ENCODE measurements around the gene PPIG. TPM values are rescaled to one million over a fixed set of nuclear protein-coding genes. Genes with fewer than 3 reads are reported as not detected.
A peak's percentile ranks its signal among the peaks of the same experiment; 100 is the strongest.
"Not testable (repeated sequence)": the region's sequence is repeated elsewhere in the genome, so short reads cannot be mapped to it uniquely, and the experiment has no call there.

The PPIG gene
- total RNA-seq, 1 donor from 2014 or later = 59.9 TPM

DNA sequence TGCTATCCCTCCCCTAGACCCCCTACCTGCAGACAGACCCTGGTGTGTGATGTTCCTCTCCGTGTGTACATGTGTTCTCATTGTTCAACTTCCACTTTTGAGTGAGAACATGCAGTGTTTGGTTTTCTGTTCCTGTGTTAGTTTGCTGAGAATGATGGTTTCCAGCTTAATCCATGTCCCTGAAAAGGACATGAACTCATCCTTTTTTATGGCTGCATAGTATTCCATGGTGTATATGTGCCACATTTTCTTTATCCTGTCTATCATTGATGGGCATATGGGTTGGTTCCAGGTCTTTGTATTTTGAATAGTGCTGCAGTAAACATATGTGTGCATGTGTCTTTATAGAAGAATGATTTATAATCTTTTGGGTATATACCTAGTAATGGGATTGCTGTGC lies 31.8 kb downstream of the PPIG start:
- H3K27me3 Mint-ChIP-seq; H3K4me3 Mint-ChIP-seq; DNase-seq; intact Hi-C loops (cut with micrococcal nuclease); H3K4me1 Mint-ChIP-seq; H3K27ac Mint-ChIP-seq: not testable (repeated sequence)
- Mint-ChIP-seq H3K9me3 (peaks cover 20% of the 10 kb centered on the region), H3K36me3 (ENCODE audit: low read depth) (peaks cover 79% of the 10 kb centered on the region)

- H3K36me3 Mint-ChIP-seq (ENCODE audit: low read depth) = peaks cover 66% of the 10 kb centered on the region
- DNase-seq = no peak
- no peak overlapping the region for H3K27ac Mint-ChIP-seq
- no peak overlapping the region for H3K4me3 Mint-ChIP-seq
- H3K9me3 Mint-ChIP-seq = peaks cover 20% of the 10 kb centered on the region
- H3K4me1 Mint-ChIP-seq = peaks cover 7% of the 10 kb centered on the region
- H3K27me3 Mint-ChIP-seq = no peaks in the 10 kb centered on the region
- intact Hi-C loops (cut with micrococcal nuclease) = no loop called here
Observed at GRCh38 chr2:169619946-169620345, 35.8 kb downstream of the PPIG start.

- no peak for DNase-seq
- Mint-ChIP-seq H3K4me3 (no peak overlapping the region), H3K36me3 (ENCODE audit: low read depth) (peaks cover 62% of the 10 kb centered on the region), H3K9me3 (peaks cover 15% of the 10 kb centered on the region), H3K27me3 (no peaks in the 10 kb centered on the region), H3K4me1 (peaks cover 7% of the 10 kb centered on the region), H3K27ac (no peak overlapping the region)
- intact Hi-C loops (cut with micrococcal nuclease) = no loop called here
Observed at GRCh38 chr2:169620509-169620908, 36.4 kb downstream of the PPIG start.

- Mint-ChIP-seq H3K4me3 (no peak overlapping the region), H3K4me1 (peaks cover 7% of the 10 kb centered on the region), H3K27me3 (no peaks in the 10 kb centered on the region), H3K9me3 (no peaks in the 10 kb centered on the region), H3K36me3 (ENCODE audit: low read depth) (peaks cover 51% of the 10 kb centered on the region), H3K27ac (peak overlapping the region; percentile 3)
- intact Hi-C loops (cut with micrococcal nuclease) = no loop called here
- DNase-seq = no peak
Observed at GRCh38 chr2:169623235-169623634, 39.1 kb downstream of the PPIG start.

GRCh38 chr2:169625781-169626180 lies 41.6 kb downstream of the PPIG start:
- intact Hi-C loops (cut with micrococcal nuclease) = no loop called here
- H3K4me3 Mint-ChIP-seq = no peak overlapping the region
- peak overlapping the region; percentile 27 for H3K27ac Mint-ChIP-seq

DNA sequence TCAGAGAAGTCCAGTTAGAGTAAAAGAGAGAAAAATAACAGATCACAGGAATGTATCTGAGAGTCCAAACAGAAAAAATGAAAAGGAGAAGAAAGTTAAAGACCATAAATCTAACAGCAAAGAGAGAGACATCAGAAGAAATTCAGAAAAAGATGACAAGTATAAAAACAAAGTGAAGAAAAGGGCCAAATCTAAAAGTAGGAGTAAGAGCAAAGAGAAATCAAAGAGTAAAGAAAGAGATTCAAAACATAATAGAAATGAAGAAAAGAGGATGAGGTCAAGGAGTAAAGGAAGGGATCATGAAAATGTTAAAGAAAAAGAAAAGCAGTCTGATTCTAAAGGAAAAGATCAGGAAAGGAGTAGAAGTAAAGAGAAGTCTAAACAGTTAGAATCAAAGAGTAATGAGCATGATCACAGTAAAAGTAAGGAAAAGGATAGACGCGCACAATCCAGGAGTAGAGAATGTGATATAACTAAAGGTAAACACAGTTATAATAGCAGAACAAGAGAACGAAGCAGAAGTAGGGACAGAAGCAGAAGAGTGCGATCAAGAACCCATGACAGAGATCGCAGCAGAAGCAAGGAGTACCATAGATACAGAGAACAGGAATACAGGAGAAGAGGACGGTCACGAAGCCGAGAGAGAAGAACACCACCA lies 52.4 kb downstream of the PPIG start:
- Mint-ChIP-seq H3K27ac (no peak overlapping the region), H3K27me3 (no peaks in the 10 kb centered on the region), H3K36me3 (ENCODE audit: low read depth) (peaks cover 16% of the 10 kb centered on the region), H3K4me1 (no peaks in the 10 kb centered on the region), H3K4me3 (no peak overlapping the region), H3K9me3 (no peaks in the 10 kb centered on the region)
- no peak for DNase-seq
- intact Hi-C loops (cut with micrococcal nuclease) = no loop called here

More at GRCh38 chr2:169625781-169626180, 41.6 kb downstream of the PPIG start:
- Mint-ChIP-seq H3K36me3 (ENCODE audit: low read depth) (peaks cover 35% of the 10 kb centered on the region), H3K27me3 (no peaks in the 10 kb centered on the region), H3K4me1 (peaks cover 2% of the 10 kb centered on the region), H3K9me3 (no peaks in the 10 kb centered on the region)
- no peak for DNase-seq

DNA sequence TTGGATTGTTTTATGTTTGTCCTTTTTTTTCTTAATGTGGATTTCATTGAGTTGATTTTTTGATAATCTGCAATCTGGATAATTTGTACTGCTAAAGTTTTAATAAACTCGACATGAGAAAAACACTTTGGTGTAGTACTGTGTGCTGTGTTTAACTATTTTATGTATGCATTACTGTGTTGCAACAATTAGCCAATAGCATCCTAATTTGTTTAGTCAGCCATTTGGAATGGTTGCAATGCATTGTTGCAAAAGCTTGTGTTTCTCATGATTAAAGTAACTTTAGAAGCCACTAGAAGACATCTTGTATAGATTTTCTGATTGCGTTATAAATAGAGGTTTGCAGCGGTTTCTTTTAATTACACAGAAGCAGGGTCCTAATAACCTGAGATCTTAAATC lies 53.5 kb downstream of the PPIG start:
- no peaks in the 10 kb centered on the region for H3K27me3 Mint-ChIP-seq
- DNase-seq = no peak
- H3K36me3 Mint-ChIP-seq (ENCODE audit: low read depth) = peaks cover 12% of the 10 kb centered on the region
- H3K27ac Mint-ChIP-seq = no peak overlapping the region
- intact Hi-C loops (cut with micrococcal nuclease) = no loop called here
- no peaks in the 10 kb centered on the region for H3K4me1 Mint-ChIP-seq
- H3K4me3 Mint-ChIP-seq = no peak overlapping the region
- no peaks in the 10 kb centered on the region for H3K9me3 Mint-ChIP-seq

DNA sequence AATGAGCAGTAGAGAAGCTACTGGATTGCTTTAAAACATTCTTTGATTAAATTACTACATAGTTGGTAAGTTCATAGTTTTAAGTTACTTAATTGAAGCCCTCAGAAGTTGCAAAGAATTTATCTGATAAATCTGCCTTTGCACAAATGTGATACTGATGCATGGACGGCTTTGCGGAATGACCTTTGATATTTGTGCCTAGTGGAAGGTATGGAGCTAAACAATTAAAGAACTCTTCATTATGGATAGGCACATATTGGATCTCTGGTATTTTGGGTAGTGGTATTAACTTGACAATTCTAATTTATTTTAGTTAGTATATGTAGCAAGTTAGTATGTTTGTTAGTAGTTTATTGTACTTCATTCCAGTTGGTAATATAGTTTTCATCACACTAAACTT lies 56.0 kb downstream of the PPIG start:
- Mint-ChIP-seq H3K36me3 (ENCODE audit: low read depth) (peaks cover 4% of the 10 kb centered on the region), H3K4me1 (no peaks in the 10 kb centered on the region), H3K9me3 (no peaks in the 10 kb centered on the region), H3K27me3 (peaks cover under 1% of the 10 kb centered on the region), H3K4me3 (no peak overlapping the region), H3K27ac (no peak overlapping the region)
- DNase-seq = no peak
- intact Hi-C loops (cut with micrococcal nuclease) = no loop called here

- DNase-seq = no peak
- H3K27ac Mint-ChIP-seq = no peak overlapping the region
- intact Hi-C loops (cut with micrococcal nuclease) = no loop called here
- no peaks in the 10 kb centered on the region for H3K4me1 Mint-ChIP-seq
- H3K9me3 Mint-ChIP-seq = no peaks in the 10 kb centered on the region
- peaks cover 4% of the 10 kb centered on the region for H3K36me3 Mint-ChIP-seq (ENCODE audit: low read depth)
- no peak overlapping the region for H3K4me3 Mint-ChIP-seq
- H3K27me3 Mint-ChIP-seq = peaks cover 6% of the 10 kb centered on the region
Observed at GRCh38 chr2:169641464-169641863, 57.3 kb downstream of the PPIG start.

DNA sequence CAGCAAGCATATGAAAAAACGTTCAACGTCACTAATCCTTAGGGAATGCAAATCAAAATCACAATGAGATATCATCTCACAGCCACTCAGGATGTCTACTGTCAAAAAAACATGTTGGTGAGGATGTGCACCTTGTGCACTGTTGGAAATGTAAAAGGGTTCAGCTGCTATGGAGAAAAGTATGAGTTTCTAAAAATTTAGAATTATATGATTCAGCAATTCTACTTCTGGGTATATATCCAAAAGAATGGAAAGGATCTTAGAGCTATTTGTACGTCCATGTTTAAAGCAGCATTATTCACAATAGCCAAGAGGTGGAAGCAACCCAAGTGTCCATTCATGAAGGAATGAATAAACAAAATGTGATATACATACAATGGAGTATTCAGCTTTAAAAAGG lies 60.0 kb downstream of the PPIG start:
- Mint-ChIP-seq H3K4me3 (no peak overlapping the region), H3K4me1 (no peaks in the 10 kb centered on the region), H3K27ac (no peak overlapping the region), H3K9me3 (no peaks in the 10 kb centered on the region), H3K27me3 (peaks cover 10% of the 10 kb centered on the region), H3K36me3 (ENCODE audit: low read depth) (no peaks in the 10 kb centered on the region)
- no peak for DNase-seq
- intact Hi-C loops (cut with micrococcal nuclease) = no loop called here

- Mint-ChIP-seq H3K27ac (no peak overlapping the region), H3K9me3 (no peaks in the 10 kb centered on the region), H3K27me3 (peaks cover 15% of the 10 kb centered on the region), H3K4me1 (no peaks in the 10 kb centered on the region), H3K36me3 (ENCODE audit: low read depth) (no peaks in the 10 kb centered on the region), H3K4me3 (no peak overlapping the region)
- intact Hi-C loops (cut with micrococcal nuclease) = no loop called here
- DNase-seq = no peak
Observed at GRCh38 chr2:169647496-169647895, 63.3 kb downstream of the PPIG start.

GRCh38 chr2:169649278-169649677 lies 65.1 kb downstream of the PPIG start:
- Mint-ChIP-seq H3K4me1 (no peaks in the 10 kb centered on the region), H3K36me3 (ENCODE audit: low read depth) (no peaks in the 10 kb centered on the region), H3K27me3 (peaks cover 22% of the 10 kb centered on the region), H3K9me3 (no peaks in the 10 kb centered on the region), H3K27ac (no peak overlapping the region), H3K4me3 (no peak overlapping the region)
- intact Hi-C loops (cut with micrococcal nuclease) = no loop called here
- no peak for DNase-seq

DNA sequence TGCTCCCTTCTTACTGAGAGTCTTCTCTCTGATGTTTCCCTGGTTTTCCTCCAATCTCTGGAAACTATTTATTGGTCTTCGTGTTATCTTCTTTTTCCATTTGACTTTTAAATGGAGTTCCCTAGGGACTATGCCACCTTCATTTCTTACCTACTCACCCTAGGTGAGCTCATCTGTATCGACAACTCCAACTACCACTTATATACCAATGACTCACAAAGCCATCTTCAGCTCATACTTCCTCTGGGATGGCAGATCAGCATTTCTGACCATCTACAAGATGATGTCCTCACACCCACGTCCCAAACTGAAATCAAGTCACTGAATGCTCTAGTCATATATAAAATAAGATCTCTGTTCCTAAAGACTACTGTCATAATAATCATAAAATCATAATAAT lies 69.5 kb downstream of the PPIG start:
- H3K27ac Mint-ChIP-seq = no peak overlapping the region
- no peak for DNase-seq
- intact Hi-C loops (cut with micrococcal nuclease) = no loop called here
- no peak overlapping the region for H3K4me3 Mint-ChIP-seq
- H3K9me3 Mint-ChIP-seq = no peaks in the 10 kb centered on the region
- H3K27me3 Mint-ChIP-seq = peaks cover 28% of the 10 kb centered on the region
- H3K4me1 Mint-ChIP-seq = no peaks in the 10 kb centered on the region
- H3K36me3 Mint-ChIP-seq (ENCODE audit: low read depth) = no peaks in the 10 kb centered on the region

DNA sequence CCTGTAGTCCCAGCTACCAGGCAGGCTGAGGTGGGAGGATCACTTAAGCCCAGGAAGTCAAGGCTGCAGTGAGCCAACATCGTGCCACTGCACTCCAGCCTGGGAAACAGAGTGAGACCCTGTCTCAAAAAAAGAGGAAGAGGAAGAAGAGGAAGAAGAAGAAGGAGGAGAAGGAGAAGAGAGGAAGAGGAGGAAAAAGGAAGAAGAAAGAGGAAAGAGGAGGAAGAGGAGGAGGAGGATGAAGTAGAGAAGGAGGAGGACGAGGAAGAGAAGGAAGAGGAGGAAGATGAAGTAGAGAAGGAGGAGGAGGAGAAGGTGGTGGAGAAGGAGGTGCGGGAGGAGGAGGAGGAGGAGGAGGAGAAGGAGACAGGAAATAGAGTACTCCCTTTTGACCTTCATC lies 72.0 kb downstream of the PPIG start:
- no peak overlapping the region for H3K27ac Mint-ChIP-seq
- intact Hi-C loops (cut with micrococcal nuclease) = no loop called here
- H3K36me3 Mint-ChIP-seq (ENCODE audit: low read depth) = no peaks in the 10 kb centered on the region
- no peaks in the 10 kb centered on the region for H3K9me3 Mint-ChIP-seq
- H3K27me3 Mint-ChIP-seq = peaks cover 24% of the 10 kb centered on the region
- no peaks in the 10 kb centered on the region for H3K4me1 Mint-ChIP-seq
- DNase-seq = no peak
- H3K4me3 Mint-ChIP-seq = no peak overlapping the region

DNA sequence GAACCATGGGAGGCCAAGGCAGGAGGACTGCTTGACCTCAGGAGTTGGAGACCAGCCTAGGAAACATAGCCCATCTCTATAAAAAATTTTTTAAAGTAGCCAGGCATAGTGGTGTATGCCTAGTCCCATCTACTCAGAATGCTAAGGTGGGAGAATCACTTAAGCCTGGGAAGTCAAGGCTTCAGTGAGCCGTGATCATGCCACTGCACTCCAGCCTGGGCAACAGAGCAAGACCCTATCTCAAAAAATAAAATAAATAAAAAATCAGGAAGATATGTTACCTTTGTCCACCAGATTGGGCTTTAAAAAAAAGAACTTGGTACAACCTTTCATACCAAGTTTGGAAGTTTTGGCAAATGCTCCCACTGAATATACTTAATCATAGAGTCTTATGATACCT lies 74.7 kb downstream of the PPIG start:
- Mint-ChIP-seq H3K27me3 (peaks cover 27% of the 10 kb centered on the region), H3K36me3 (ENCODE audit: low read depth) (no peaks in the 10 kb centered on the region), H3K9me3 (no peaks in the 10 kb centered on the region), H3K4me1 (no peaks in the 10 kb centered on the region), H3K27ac (no peak overlapping the region), H3K4me3 (no peak overlapping the region)
- no peak for DNase-seq
- intact Hi-C loops (cut with micrococcal nuclease) = no loop called here

Data from activated CD4-positive, alpha-beta T cell treated with anti-CD3 and anti-CD28 coated beads, Interleukin-2, amount 10 ng/mL, durations not matched to agents 24 days and 14 days (primary cell).